Mesendoderm (in vitro differentiated cells): Measurements from ENCODE around the gene OLFM1.

Experiments
- DNase-seq: peaks from one replicate; pipeline ENCODE4 v3.0.0; 2013
- H2AK5ac ChIP-seq: 2 replicates; pipeline ENCODE4 v1.6.1; 2013; ENCODE audit warnings: low read length, inconsistent platforms
- H2BK120ac ChIP-seq: 2 replicates; pipeline ENCODE4 v1.6.1; 2013; ENCODE audit warnings: low read depth, mild to moderate bottlenecking, low read length, moderate library complexity, mixed read lengths
- H2BK15ac ChIP-seq: replicated peaks from 2 replicates; pipeline ENCODE4 v1.6.1; 2013; ENCODE audit warnings: low read depth, mild to moderate bottlenecking, moderate library complexity
- H2BK5ac ChIP-seq: 2 replicates; pipeline ENCODE4 v1.6.1; 2013; ENCODE audit warnings: low read length, inconsistent platforms
- H3K18ac ChIP-seq: 2 replicates; pipeline ENCODE4 v1.6.1; 2013; ENCODE audit warnings: mild to moderate bottlenecking, low read length, mixed read lengths
- H3K23ac ChIP-seq: one replicate; pipeline ENCODE4 v1.6.1; 2013; ENCODE audit warnings: low read length
- H3K27ac ChIP-seq: 2 replicates; pipeline ENCODE4 v1.5.1; 2013; ENCODE audit warnings: low read depth, mild to moderate bottlenecking, inconsistent platforms, low read length, moderate library complexity
- H3K27me3 ChIP-seq: 2 replicates; pipeline ENCODE4 v1.6.1; 2013; ENCODE audit warnings: low read length, control low read depth, mild to moderate bottlenecking, inconsistent platforms; ENCODE audit not compliant: insufficient read depth, poor library complexity
- H3K36me3 ChIP-seq: 2 replicates; pipeline ENCODE4 v1.6.1; 2013; ENCODE audit warnings: low read length, inconsistent platforms; ENCODE audit not compliant: control insufficient read depth, insufficient read depth
- H3K4ac ChIP-seq: one replicate; pipeline ENCODE4 v1.6.1; 2013; ENCODE audit warnings: low read depth, mild to moderate bottlenecking, low read length, moderate library complexity
- H3K4me1 ChIP-seq: 2 replicates; pipeline ENCODE4 v1.6.1; 2013; ENCODE audit warnings: low read depth, low read length, inconsistent platforms; ENCODE audit not compliant: control insufficient read depth
- H3K4me2 ChIP-seq: 2 replicates; pipeline ENCODE4 v1.6.1; 2013; ENCODE audit warnings: low read length
- H3K4me3 ChIP-seq: 2 replicates; pipeline ENCODE4 v1.5.1; 2013; ENCODE audit warnings: mild to moderate bottlenecking, low read length
- H3K56ac ChIP-seq: one replicate; pipeline ENCODE4 v1.6.1; 2013; ENCODE audit warnings: low read length
- H3K79me1 ChIP-seq: 2 replicates; pipeline ENCODE4 v1.6.1; 2013; ENCODE audit warnings: low read length, inconsistent platforms
- H3K79me2 ChIP-seq: 2 replicates; pipeline ENCODE4 v1.6.1; 2013; ENCODE audit warnings: mild to moderate bottlenecking, low read length; ENCODE audit not compliant: control insufficient read depth, insufficient read depth
- H3K9ac ChIP-seq: 2 replicates; pipeline ENCODE4 v1.6.1; 2013; ENCODE audit warnings: low read length, inconsistent platforms
- H4K5ac ChIP-seq: one replicate; pipeline ENCODE4 v1.6.1; 2013; ENCODE audit warnings: low read length
- H4K8ac ChIP-seq: one replicate; pipeline ENCODE4 v1.6.1; 2013; ENCODE audit warnings: low read depth, mild to moderate bottlenecking, control low read depth, low read length, moderate library complexity
- WGBS: extraction: QIAGEN DNeasy Blood & Tissue Kit; methylation state at CpG from one replicate; pipeline ENCODE4 v1.1.7; 2013; ENCODE audit warnings: low lambda C conversion rate, missing lambda C conversion rate; ENCODE audit not compliant: insufficient coverage; ENCODE audit errors: extremely low coverage; 5-methylcytosine and 5-hydroxymethylcytosine counted together

Gene OLFM1

GRCh38 chr9:135073081-135073740 lies 14.3 kb upstream of the OLFM1 start:
- no peaks in the 10 kb centered on the region for H3K79me2 ChIP-seq
- no peak overlapping the region for H3K23ac ChIP-seq
- H2BK120ac ChIP-seq, result no peak overlapping the region
- no peak overlapping the region for H4K8ac ChIP-seq
- H2BK5ac ChIP-seq, result no peak overlapping the region
- H3K27me3 ChIP-seq, result no peaks in the 10 kb centered on the region
- H3K4me1 ChIP-seq, result no peaks in the 10 kb centered on the region
- no peak overlapping the region for H3K4ac ChIP-seq
- no peak overlapping the region for H3K4me2 ChIP-seq
- H3K79me1 ChIP-seq, result no peaks in the 10 kb centered on the region
- no CpG with 5 or more reads among the region's 13 CpGs for WGBS
- no peaks in the 10 kb centered on the region for H3K36me3 ChIP-seq
- H4K5ac ChIP-seq, result no peak overlapping the region
- no peak overlapping the region for H3K18ac ChIP-seq
- H3K56ac ChIP-seq, result no peak overlapping the region
- no peak overlapping the region for H2AK5ac ChIP-seq
- no peak overlapping the region for H3K9ac ChIP-seq
- H2BK15ac ChIP-seq, result no peak overlapping the region
- no peak overlapping the region for H3K27ac ChIP-seq
- DNase-seq, result no peak
- no peak overlapping the region for H3K4me3 ChIP-seq

- H3K4me3 ChIP-seq, result no peak overlapping the region
- no peak overlapping the region for H2BK120ac ChIP-seq
- DNase-seq, result no peak
- H3K4ac ChIP-seq, result no peak overlapping the region
- H3K23ac ChIP-seq, result no peak overlapping the region
- no peaks in the 10 kb centered on the region for H3K79me1 ChIP-seq
- H2BK5ac ChIP-seq, result no peak overlapping the region
- H2AK5ac ChIP-seq, result no peak overlapping the region
- H3K4me1 ChIP-seq, result no peaks in the 10 kb centered on the region
- H3K4me2 ChIP-seq, result no peak overlapping the region
- H4K5ac ChIP-seq, result no peak overlapping the region
- H3K27me3 ChIP-seq, result no peaks in the 10 kb centered on the region
- WGBS, result no CpG with 5 or more reads among the region's 9 CpGs
- no peak overlapping the region for H4K8ac ChIP-seq
- no peaks in the 10 kb centered on the region for H3K36me3 ChIP-seq
- no peaks in the 10 kb centered on the region for H3K79me2 ChIP-seq
- H3K56ac ChIP-seq, result no peak overlapping the region
- H3K9ac ChIP-seq, result no peak overlapping the region
- no peak overlapping the region for H3K18ac ChIP-seq
- H3K27ac ChIP-seq, result no peak overlapping the region
- H2BK15ac ChIP-seq, result no peak overlapping the region
Measured at GRCh38 chr9:135073741-135074305, 13.6 kb upstream of the OLFM1 start.

- H3K18ac ChIP-seq, result no peak overlapping the region
- peak; percentile 58 for DNase-seq
Measured at GRCh38 chr9:135074354-135075233, 12.9 kb upstream of the OLFM1 start.

GRCh38 chr9:135075234-135076142 lies 12.0 kb upstream of the OLFM1 start:
- no peaks in the 10 kb centered on the region for H3K36me3 ChIP-seq
- peak overlapping the region; percentile 24 for H3K4me3 ChIP-seq
- H3K27ac ChIP-seq, result no peak overlapping the region
- H3K4ac ChIP-seq, result no peak overlapping the region
- no peaks in the 10 kb centered on the region for H3K79me1 ChIP-seq
- H2AK5ac ChIP-seq, result no peak overlapping the region
- H3K18ac ChIP-seq, result no peak overlapping the region
- H3K9ac ChIP-seq, result peak overlapping the region; percentile 61
- H3K4me1 ChIP-seq, result no peaks in the 10 kb centered on the region
- H4K5ac ChIP-seq, result no peak overlapping the region
- H2BK120ac ChIP-seq, result no peak overlapping the region
- H3K27me3 ChIP-seq, result no peaks in the 10 kb centered on the region
- no peak overlapping the region for H2BK15ac ChIP-seq
- no peak overlapping the region for H4K8ac ChIP-seq
- peak; percentile 56 for DNase-seq
- peak overlapping the region; percentile 68 for H3K4me2 ChIP-seq
- no peak overlapping the region for H2BK5ac ChIP-seq
- no peaks in the 10 kb centered on the region for H3K79me2 ChIP-seq
- H3K23ac ChIP-seq, result no peak overlapping the region
- WGBS, result no CpG with 5 or more reads among the region's 90 CpGs
- peak overlapping the region; percentile 82 for H3K56ac ChIP-seq

More at GRCh38 chr9:135074354-135075233, 12.9 kb upstream of the OLFM1 start:
- no peak overlapping the region for H3K23ac ChIP-seq
- no peak overlapping the region for H4K8ac ChIP-seq
- no peak overlapping the region for H3K27ac ChIP-seq
- H3K9ac ChIP-seq, result no peak overlapping the region
- H2BK5ac ChIP-seq, result no peak overlapping the region
- no peak overlapping the region for H2BK120ac ChIP-seq
- no peak overlapping the region for H3K4ac ChIP-seq
- H3K4me1 ChIP-seq, result no peaks in the 10 kb centered on the region
- no peaks in the 10 kb centered on the region for H3K36me3 ChIP-seq
- WGBS, result no CpG with 5 or more reads among the region's 19 CpGs
- H3K79me2 ChIP-seq, result no peaks in the 10 kb centered on the region
- no peak overlapping the region for H3K56ac ChIP-seq
- H2AK5ac ChIP-seq, result no peak overlapping the region
- peak overlapping the region; percentile 4 for H3K4me2 ChIP-seq
- H2BK15ac ChIP-seq, result no peak overlapping the region
- no peaks in the 10 kb centered on the region for H3K79me1 ChIP-seq
- H3K27me3 ChIP-seq, result no peaks in the 10 kb centered on the region
- H4K5ac ChIP-seq, result no peak overlapping the region
- no peak overlapping the region for H3K4me3 ChIP-seq

GRCh38 chr9:135076143-135076875 lies 11.2 kb upstream of the OLFM1 start:
- no peak overlapping the region for H3K27ac ChIP-seq
- WGBS, result no CpG with 5 or more reads among the region's 19 CpGs
- H2BK15ac ChIP-seq, result no peak overlapping the region
- no peaks in the 10 kb centered on the region for H3K36me3 ChIP-seq
- no peaks in the 10 kb centered on the region for H3K4me1 ChIP-seq
- no peak overlapping the region for H3K4ac ChIP-seq
- H2AK5ac ChIP-seq, result no peak overlapping the region
- H4K5ac ChIP-seq, result no peak overlapping the region
- H2BK5ac ChIP-seq, result no peak overlapping the region
- H3K4me2 ChIP-seq, result no peak overlapping the region
- H3K79me2 ChIP-seq, result no peaks in the 10 kb centered on the region
- H3K18ac ChIP-seq, result no peak overlapping the region
- H3K27me3 ChIP-seq, result no peaks in the 10 kb centered on the region
- no peak overlapping the region for H2BK120ac ChIP-seq
- H4K8ac ChIP-seq, result no peak overlapping the region
- no peak overlapping the region for H3K56ac ChIP-seq
- H3K9ac ChIP-seq, result no peak overlapping the region
- no peak for DNase-seq
- H3K23ac ChIP-seq, result no peak overlapping the region
- H3K79me1 ChIP-seq, result no peaks in the 10 kb centered on the region
- H3K4me3 ChIP-seq, result no peak overlapping the region
